Endothelial cell of umbilical vein (primary cell): Measurements from ENCODE around the gene ACBD7. TPM values are rescaled to one million over a fixed set of nuclear protein-coding genes. Genes with fewer than 3 reads are reported as not detected.

Experiments
- BruUV-seq: library from RNA; stranded (reverse); fragments of 400-500 nt; replicated peaks from 2 replicates; lab custom pipeline; 2021; lab: Mats Ljungman, UMichigan
- CTCF ChIA-PET: fragments of 300-600, 350-600 bp; sonication (Branson Sonifier 250); formaldehyde crosslinking; loops from one replicate; lab custom pipeline; 2021; ENCODE audit warnings: antibody characterized with exemption, inconsistent platforms; lab: Charles Lee
- POLR2A ChIA-PET: fragments of 300-600, 350-600 bp; sonication (Branson Sonifier 250); formaldehyde crosslinking; loops from one replicate; lab custom pipeline; 2021; ENCODE audit warnings: antibody characterized with exemption, inconsistent platforms; lab: Charles Lee
- DNase-seq: peaks from one replicate; pipeline ENCODE4 v3.0.0-alpha.2; 2011; ENCODE audit warnings: low read depth, low spot score
- FAIRE-seq: peaks from 2 replicates; lab custom pipeline; 2011; peaks lifted over from hg19 to GRCh38; lab: Jason Lieb, UNC
- H2AFZ ChIP-seq: 2 replicates; pipeline ENCODE4 v1.6.0; 2012; ENCODE audit warnings: low read depth, low read length, control low read depth, inconsistent platforms
- H3K27ac ChIP-seq: 2 replicates; pipeline ENCODE4 v1.5.1; 2011; ENCODE audit warnings: low read depth, mild to moderate bottlenecking, control low read depth, low read length, moderate library complexity; ENCODE audit not compliant: insufficient read depth
- H3K27me3 ChIP-seq, 2 experiments: 2 replicates each; pipeline versions ENCODE4 v1.6.0 to v1.6.1; 2011; ENCODE audit warnings: low read length in 2 of 2, mixed read lengths in 1 of 2; ENCODE audit not compliant: control insufficient read depth in 2 of 2, insufficient read depth in 2 of 2
- H3K36me3 ChIP-seq, 2 experiments: 2 replicates in 1 of 2; 3 replicates in 1 of 2; pipeline ENCODE4 v1.5.1; 2011; ENCODE audit warnings: low read length in 2 of 2, mild to moderate bottlenecking in 1 of 2, moderate library complexity in 1 of 2; ENCODE audit not compliant: control insufficient read depth in 2 of 2, insufficient read depth in 2 of 2; ENCODE audit errors: extremely low read depth in 1 of 2
- H3K4me1 ChIP-seq: 3 replicates; pipeline ENCODE4 v1.5.1; 2011; ENCODE audit warnings: mild to moderate bottlenecking, low read length; ENCODE audit not compliant: control insufficient read depth, insufficient read depth; ENCODE audit errors: extremely low read depth
- H3K4me2 ChIP-seq: 2 replicates; pipeline ENCODE4 v1.6.1; 2011; ENCODE audit warnings: low read length, control low read depth, mixed read lengths; ENCODE audit not compliant: insufficient read depth
- H3K4me3 ChIP-seq, 3 experiments: fragments of 200-600 bp in 1 of 3; sonication (generic), shearing (Covaris generic) in 1 of 3; replicated peaks in 1 of 3; 2 replicates each; pipeline ENCODE4 v1.5.1; 2011 to 2016; ENCODE audit warnings: control low read depth in 3 of 3, low read length in 3 of 3, mild to moderate bottlenecking in 2 of 3, inconsistent platforms in 1 of 3, low read depth in 1 of 3, moderate library complexity in 1 of 3; ENCODE audit not compliant: insufficient read depth in 1 of 3
- H3K79me2 ChIP-seq: 2 replicates; pipeline ENCODE4 v1.6.0; 2012; ENCODE audit warnings: low read length, inconsistent platforms; ENCODE audit not compliant: control insufficient read depth, insufficient read depth
- H3K9ac ChIP-seq: replicated peaks from 2 replicates; pipeline ENCODE3; 2011; ENCODE audit warnings: low read length, control low read depth; ENCODE audit not compliant: insufficient read depth; ENCODE audit errors: extremely low read depth
- H3K9me1 ChIP-seq: replicated peaks from 3 replicates; pipeline ENCODE4 v1.6.0; 2011; ENCODE audit warnings: mild to moderate bottlenecking, low read length; ENCODE audit not compliant: control insufficient read depth, insufficient read depth; ENCODE audit errors: extremely low read depth
- H3K9me3 ChIP-seq: replicated peaks from 2 replicates; pipeline ENCODE4 v1.5.1; 2012; ENCODE audit warnings: low read length, inconsistent platforms; ENCODE audit not compliant: control insufficient read depth, insufficient read depth
- H4K20me1 ChIP-seq: replicated peaks from 2 replicates; pipeline ENCODE3; 2011; ENCODE audit warnings: mild to moderate bottlenecking, low read length; ENCODE audit not compliant: control insufficient read depth, insufficient read depth; ENCODE audit errors: extremely low read depth
- FOS ChIP-seq: IDR thresholded peaks from 2 replicates; pipeline ENCODE4 v1.6.1; 2011; ENCODE audit warnings: mild to moderate bottlenecking, low read length, moderate library complexity, borderline replicate concordance; ENCODE audit not compliant: insufficient read depth
- JUN ChIP-seq: IDR thresholded peaks from 2 replicates; pipeline ENCODE4 v1.6.1; 2011; ENCODE audit warnings: borderline replicate concordance, low read depth; ENCODE audit not compliant: insufficient read length, insufficient read depth
- POLR2A ChIP-seq: IDR thresholded peaks from 2 replicates; pipeline ENCODE4 v1.6.1; 2012; ENCODE audit warnings: low read depth, mild to moderate bottlenecking, control low read depth, low read length
- POLR2AphosphoS5 ChIP-seq: IDR thresholded peaks from 2 replicates; pipeline ENCODE4 v1.6.1; 2012; ENCODE audit warnings: low read depth, mild to moderate bottlenecking, control low read depth, low read length, moderate library complexity; ENCODE audit not compliant: insufficient read depth
- dilution Hi-C: fragments of 300-500 bp; cut with MboI; formaldehyde crosslinking; loops from one replicate; pipeline ENCODE4 v1.15.0; 2019; ENCODE audit warnings: low sequenced_read_pairs; ENCODE audit not compliant: extremely low pct_ligation_motif_present
- intact Hi-C: fragments of 100-400 bp; cut with micrococcal nuclease; formaldehyde crosslinking; loops from one replicate; pipeline ENCODE4 v1.10.0; 2022
- polyA plus RNA-seq, 4 experiments: library from polyadenylated mRNA; depleted of rRNA in 3 of 4; stranded (reverse) in 3 of 4; unstranded in 1 of 4; fragments of >200 nt; gene quantifications; 2 replicates each; pipeline versions ENCODE4 v1.2.1 to v1.2.3, GENCODE V29; 2011 to 2012; ENCODE audit warnings: missing spikeins in 1 of 4
- total RNA-seq: library from RNA; stranded (reverse); gene quantifications from 2 replicates; pipeline ENCODE4 v1.2.3, GENCODE V29; 2021
- TF ChIP-seq, protein P1 (sequence below): IDR thresholded peaks from 2 replicates; pipeline ENCODE4 v1.6.1; 2011; ENCODE audit not compliant: insufficient read depth, insufficient read length
- TF ChIP-seq, protein P2 (sequence below), 2 donors: IDR thresholded peaks; 1 replicate in 1 of 2; 2 replicates in 1 of 2; pipeline ENCODE4 v1.5.1; 2011; ENCODE audit warnings: low read length in 2 of 2, mild to moderate bottlenecking in 2 of 2, moderate library complexity in 2 of 2, control low read depth in 1 of 2, inconsistent platforms in 1 of 2, low read depth in 1 of 2; ENCODE audit not compliant: insufficient read depth in 1 of 2; ENCODE audit errors: extremely low read depth in 1 of 2

The ACBD7 gene
- total and polyA plus RNA-seq, 2 donors (not counting 3 experiments of a cell fraction or from before 2014, with no cell fraction given) = 1.2 to 2.8 TPM

DNA sequence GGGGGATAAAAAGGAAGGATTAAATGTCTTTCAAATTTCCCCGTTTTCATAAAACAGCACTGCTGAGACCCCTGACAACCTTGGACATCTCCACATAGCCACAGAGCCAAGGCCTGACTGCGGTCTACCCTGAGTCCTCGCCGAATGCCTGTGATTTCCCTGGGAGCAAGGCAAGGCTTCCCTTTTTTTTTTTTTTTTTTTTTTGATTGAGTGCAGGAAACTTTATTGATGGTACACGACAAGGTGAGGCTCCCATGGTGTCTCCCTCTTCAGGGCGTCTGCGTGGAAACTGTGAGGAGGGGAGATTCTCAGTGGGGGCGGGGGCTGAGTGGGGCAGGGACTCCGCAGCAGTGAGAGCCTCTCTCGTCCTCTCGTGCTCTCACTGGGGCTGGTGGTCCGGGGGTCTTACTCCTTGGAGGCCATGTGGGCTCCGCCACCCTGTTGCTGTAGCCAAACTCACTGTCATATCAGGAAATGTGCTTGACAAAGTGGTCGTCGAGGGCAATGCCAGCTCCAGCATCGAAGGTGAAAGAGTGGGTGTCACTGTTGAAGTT lies 4.4 kb upstream of the ACBD7 start:
- Histone ChIP-seq H4K20me1 (no peaks in the 10 kb centered on the region), H3K79me2 (no peaks in the 10 kb centered on the region), H3K4me3 (no peak overlapping the region), H3K9ac (no peak overlapping the region), H3K27me3 (no peaks in the 10 kb centered on the region), H3K4me1 (peaks cover 5% of the 10 kb centered on the region), H3K36me3 (no peaks in the 10 kb centered on the region), H2AFZ (no peak overlapping the region), H3K9me1 (no peaks in the 10 kb centered on the region), H3K9me3 (no peaks in the 10 kb centered on the region), H3K4me2 (no peak overlapping the region), H3K27ac (no peak overlapping the region)
- dilution Hi-C loops = no loop called here
- CTCF ChIA-PET = no interaction called here
- DNase-seq = no peak
- TF ChIP-seq JUN (no peak), POLR2A (no peak), FOS (no peak), POLR2AphosphoS5 (no peak)
- TF ChIP-seq, protein P1, sequence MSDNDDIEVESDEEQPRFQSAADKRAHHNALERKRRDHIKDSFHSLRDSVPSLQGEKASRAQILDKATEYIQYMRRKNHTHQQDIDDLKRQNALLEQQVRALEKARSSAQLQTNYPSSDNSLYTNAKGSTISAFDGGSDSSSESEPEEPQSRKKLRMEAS = no peak
- TF ChIP-seq, protein P2, sequence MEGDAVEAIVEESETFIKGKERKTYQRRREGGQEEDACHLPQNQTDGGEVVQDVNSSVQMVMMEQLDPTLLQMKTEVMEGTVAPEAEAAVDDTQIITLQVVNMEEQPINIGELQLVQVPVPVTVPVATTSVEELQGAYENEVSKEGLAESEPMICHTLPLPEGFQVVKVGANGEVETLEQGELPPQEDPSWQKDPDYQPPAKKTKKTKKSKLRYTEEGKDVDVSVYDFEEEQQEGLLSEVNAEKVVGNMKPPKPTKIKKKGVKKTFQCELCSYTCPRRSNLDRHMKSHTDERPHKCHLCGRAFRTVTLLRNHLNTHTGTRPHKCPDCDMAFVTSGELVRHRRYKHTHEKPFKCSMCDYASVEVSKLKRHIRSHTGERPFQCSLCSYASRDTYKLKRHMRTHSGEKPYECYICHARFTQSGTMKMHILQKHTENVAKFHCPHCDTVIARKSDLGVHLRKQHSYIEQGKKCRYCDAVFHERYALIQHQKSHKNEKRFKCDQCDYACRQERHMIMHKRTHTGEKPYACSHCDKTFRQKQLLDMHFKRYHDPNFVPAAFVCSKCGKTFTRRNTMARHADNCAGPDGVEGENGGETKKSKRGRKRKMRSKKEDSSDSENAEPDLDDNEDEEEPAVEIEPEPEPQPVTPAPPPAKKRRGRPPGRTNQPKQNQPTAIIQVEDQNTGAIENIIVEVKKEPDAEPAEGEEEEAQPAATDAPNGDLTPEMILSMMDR (IDR thresholded peaks at IDR 0.05; ENCODE audit: extremely low read depth in 1 of 2, insufficient read depth in 1 of 2, low read depth in 1 of 2, low read length in 2 of 2) = no peak
- POLR2A ChIA-PET = no interaction called here
- intact Hi-C loops = no loop called here
- no peak for FAIRE-seq
- no TSS peak for BruUV-seq
